GM23248 (cell line): ENCODE measurements around the gene HEY2. TPM values are rescaled to one million over a fixed set of nuclear protein-coding genes. Genes with fewer than 3 reads are reported as not detected.

ENCODE experiments used
- DNase-seq: peaks from one replicate; pipeline ENCODE4 v3.0.0-alpha.2; 2015
- H2AFZ ChIP-seq: fragments of 200-600 bp; sonication (generic); 2 replicates; pipeline ENCODE4 v1.6.1; 2016; ENCODE audit warnings: antibody characterized with exemption
- H3F3A ChIP-seq: fragments of 200-600 bp; sonication (generic); 2 replicates; pipeline ENCODE4 v1.6.1; 2016; ENCODE audit warnings: mild to moderate bottlenecking, antibody characterized with exemption, mixed run types; ENCODE audit not compliant: insufficient read depth
- H3K27ac ChIP-seq: fragments of 200-600 bp; sonication (generic); 2 replicates; pipeline ENCODE4 v1.5.1; 2016; ENCODE audit warnings: mild to moderate bottlenecking
- H3K27me3 ChIP-seq: fragments of 200-600 bp; sonication (generic); replicated peaks from 2 replicates; pipeline ENCODE4 v1.6.1; 2016; ENCODE audit warnings: mild to moderate bottlenecking; ENCODE audit not compliant: insufficient read depth
- H3K36me3 ChIP-seq: fragments of 200-600 bp; sonication (generic); 2 replicates; pipeline ENCODE4 v1.6.1; 2016; ENCODE audit warnings: low read depth, mild to moderate bottlenecking
- H3K4me1 ChIP-seq: fragments of 200-600 bp; sonication (generic); 2 replicates; pipeline ENCODE4 v1.6.1; 2016; ENCODE audit warnings: mild to moderate bottlenecking; ENCODE audit not compliant: insufficient read depth
- H3K4me2 ChIP-seq: fragments of 200-600 bp; sonication (generic); one replicate; pipeline ENCODE4 v1.6.1; 2016; ENCODE audit warnings: mild to moderate bottlenecking; ENCODE audit not compliant: unreplicated experiment
- H3K4me3 ChIP-seq: fragments of 200-600 bp; sonication (generic); 2 replicates; pipeline ENCODE4 v1.5.1; 2016; ENCODE audit warnings: mild to moderate bottlenecking
- H3K79me2 ChIP-seq: fragments of 200-600 bp; sonication (generic); 2 replicates; pipeline ENCODE4 v1.6.1; 2016; ENCODE audit warnings: mild to moderate bottlenecking; ENCODE audit not compliant: insufficient read depth
- H3K9ac ChIP-seq: fragments of 200-600 bp; sonication (generic); 2 replicates; pipeline ENCODE4 v1.6.1; 2016; ENCODE audit warnings: mild to moderate bottlenecking
- H3K9me2 ChIP-seq: fragments of 200-600 bp; sonication (generic); 2 replicates; pipeline ENCODE4 v1.6.1; 2016; ENCODE audit warnings: mixed run types, mild to moderate bottlenecking, moderate library complexity; ENCODE audit not compliant: insufficient read depth
- H3K9me3 ChIP-seq: fragments of 200-600 bp; sonication (generic); one replicate; pipeline ENCODE4 v1.6.1; 2017; ENCODE audit warnings: low read depth
- H4K20me1 ChIP-seq: fragments of 200-600 bp; sonication (generic); 2 replicates; pipeline ENCODE4 v1.6.0; 2016; ENCODE audit not compliant: insufficient read depth
- EZH2 ChIP-seq: fragments of 200-600 bp; sonication (generic); IDR thresholded peaks from 2 replicates; pipeline ENCODE4 v1.6.1; 2018; ENCODE audit warnings: antibody characterized with exemption, mild to moderate bottlenecking; ENCODE audit not compliant: insufficient read depth, poor library complexity, severe bottlenecking
- EZH2phosphoT487 ChIP-seq: fragments of 200-600 bp; sonication (generic); IDR thresholded peaks from 2 replicates; pipeline ENCODE4 v1.6.1; 2018; ENCODE audit warnings: antibody characterized with exemption, moderate library complexity, mild to moderate bottlenecking, low read depth; ENCODE audit not compliant: insufficient read depth
- WGBS, 2 experiments: methylation state at CpG; one replicate each; pipeline ENCODE4 v1.1.6; 2015 to 2017; ENCODE audit warnings: low lambda C conversion rate in 2 of 2, low coverage in 1 of 2; ENCODE audit errors: missing lambda C conversion rate in 2 of 2; 5-methylcytosine and 5-hydroxymethylcytosine counted together
- in situ Hi-C: fragments of 300-500 bp; cut with MboI; formaldehyde crosslinking; loops from 2 replicates; pipeline ENCODE4 v1.15.0; 2020
- polyA plus RNA-seq: library from polyadenylated mRNA; unstranded; fragments of >200 nt; fragmentation: Nextera tagmentation; extraction: Ambion mirVana; gene quantifications from 2 replicates; pipeline ENCODE4 v1.2.1, GENCODE V29; 2016
- total RNA-seq: library from RNA; depleted of rRNA; stranded (reverse); fragments of >200 nt; shearing (Covaris generic); gene quantifications from 2 replicates; pipeline ENCODE4 v1.2.3, GENCODE V29; 2014

HEY2 gene
- total and polyA plus RNA-seq, 2 experiments from 2014 or later, result not detected

DNA sequence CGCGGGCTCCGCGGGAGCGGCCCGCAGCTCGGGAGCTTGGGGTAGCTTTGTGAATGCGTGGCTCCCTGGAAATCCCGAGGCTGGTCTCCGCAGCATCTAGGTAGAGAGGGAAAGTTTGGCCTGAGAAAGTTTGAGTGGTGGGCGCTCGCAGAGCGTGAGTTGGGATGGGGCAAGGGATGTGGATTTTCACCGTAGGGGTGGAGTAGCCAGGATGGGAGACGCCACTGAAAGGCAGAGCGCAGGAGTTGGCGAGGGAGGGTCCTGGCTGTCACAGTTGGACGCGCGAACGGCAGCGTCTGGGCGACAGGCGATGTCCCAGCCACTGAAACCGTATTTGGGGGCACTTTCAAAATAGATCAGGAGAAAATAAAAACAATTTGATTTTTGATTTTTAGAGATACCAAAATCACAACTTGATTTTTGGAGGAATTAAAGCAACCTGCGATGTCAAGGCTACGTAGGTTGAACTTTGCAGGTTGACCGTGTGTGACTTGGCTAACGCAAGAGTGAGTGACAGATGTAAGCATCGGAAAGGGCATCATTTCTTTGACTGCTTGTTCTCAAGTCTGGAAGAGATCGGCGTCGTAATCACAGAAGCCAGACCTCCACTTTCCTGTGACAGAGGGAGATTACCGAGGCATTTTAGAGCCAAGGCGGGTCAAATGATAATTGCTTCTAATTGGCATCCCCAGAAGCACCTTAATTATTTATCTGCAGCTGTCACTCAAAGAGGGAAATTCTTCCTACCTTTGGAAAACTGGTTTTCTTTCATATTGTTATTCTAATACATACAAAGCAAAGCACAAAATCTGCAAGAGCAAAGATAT is 646 bp downstream of the HEY2 start:
- H3K9me2 ChIP-seq, result no peaks in the 10 kb centered on the region
- peak overlapping the region; percentile 76 for H3K4me3 ChIP-seq
- WGBS, 2 experiments, result 12 to 13% methylated on average over 35 of the region's 35 CpGs
- peaks cover 74% of the 10 kb centered on the region for H3K27me3 ChIP-seq
- in situ Hi-C loops, result loop anchor here (25.0 kb wide), 2 partner anchors 588 to 888 kb away; partner anchors contain the start of gene TPD52L1
- peak overlapping the region; percentile 83 for H2AFZ ChIP-seq
- peaks cover 10% of the 10 kb centered on the region for H3K4me1 ChIP-seq
- H3K9ac ChIP-seq, result peak overlapping the region; percentile 54
- no peak for DNase-seq
- H3K79me2 ChIP-seq, result no peaks in the 10 kb centered on the region
- H3F3A ChIP-seq, result no peaks in the 10 kb centered on the region
- peak overlapping the region; percentile 64 for H3K4me2 ChIP-seq
- peak; percentile 74 for TF ChIP-seq EZH2
- no peak for TF ChIP-seq EZH2phosphoT487
- H4K20me1 ChIP-seq, result no peaks in the 10 kb centered on the region
- H3K36me3 ChIP-seq, result no peaks in the 10 kb centered on the region
- no peaks in the 10 kb centered on the region for H3K9me3 ChIP-seq
- no peak overlapping the region for H3K27ac ChIP-seq

DNA sequence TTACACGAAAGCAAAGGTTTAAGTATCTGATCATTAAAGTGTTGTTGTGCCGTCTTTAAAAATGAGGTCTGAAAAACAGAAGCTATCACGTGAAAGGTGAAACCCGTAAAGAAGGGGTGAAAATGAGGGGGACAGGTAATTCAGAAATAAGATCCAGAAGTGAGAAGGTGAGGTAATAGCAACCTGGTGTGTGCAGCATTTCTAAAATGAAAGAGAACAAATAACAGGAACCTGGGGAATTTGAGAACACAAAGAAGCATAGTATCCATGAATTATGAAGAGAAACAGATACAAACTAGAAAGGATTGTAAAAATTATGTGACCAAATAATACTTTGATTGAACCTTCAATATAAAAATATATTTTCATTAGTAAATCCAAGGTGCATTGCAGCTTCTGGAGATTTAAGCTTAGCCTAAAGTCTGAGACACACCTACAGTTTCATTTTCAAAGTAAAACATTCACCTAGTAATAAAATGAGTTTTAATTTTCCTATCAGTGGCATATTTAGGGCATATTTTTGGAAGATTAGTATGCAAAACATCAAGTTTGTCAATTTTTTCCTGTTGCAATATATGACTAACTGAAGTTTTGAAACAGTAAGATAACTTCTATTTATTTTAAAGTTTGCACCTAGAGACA is 1.4 kb downstream of the HEY2 start:
- TF ChIP-seq EZH2 (no peak), EZH2phosphoT487 (no peak)
- Histone ChIP-seq H3K9ac (no peak overlapping the region), H3F3A (no peaks in the 10 kb centered on the region), H2AFZ (no peak overlapping the region), H3K4me1 (peaks cover 10% of the 10 kb centered on the region), H3K9me2 (no peaks in the 10 kb centered on the region), H3K79me2 (no peaks in the 10 kb centered on the region), H3K4me3 (no peak overlapping the region), H3K4me2 (no peak overlapping the region), H4K20me1 (no peaks in the 10 kb centered on the region), H3K9me3 (no peaks in the 10 kb centered on the region), H3K36me3 (no peaks in the 10 kb centered on the region), H3K27me3 (peaks cover 73% of the 10 kb centered on the region), H3K27ac (no peak overlapping the region)
- in situ Hi-C loops, result loop anchor here (25.0 kb wide), 2 partner anchors 589 to 889 kb away; partner anchors contain the start of gene TPD52L1
- no peak for DNase-seq
- 67 to 74% methylated on average over 4 of the region's 4 CpGs for WGBS, 2 experiments

DNA sequence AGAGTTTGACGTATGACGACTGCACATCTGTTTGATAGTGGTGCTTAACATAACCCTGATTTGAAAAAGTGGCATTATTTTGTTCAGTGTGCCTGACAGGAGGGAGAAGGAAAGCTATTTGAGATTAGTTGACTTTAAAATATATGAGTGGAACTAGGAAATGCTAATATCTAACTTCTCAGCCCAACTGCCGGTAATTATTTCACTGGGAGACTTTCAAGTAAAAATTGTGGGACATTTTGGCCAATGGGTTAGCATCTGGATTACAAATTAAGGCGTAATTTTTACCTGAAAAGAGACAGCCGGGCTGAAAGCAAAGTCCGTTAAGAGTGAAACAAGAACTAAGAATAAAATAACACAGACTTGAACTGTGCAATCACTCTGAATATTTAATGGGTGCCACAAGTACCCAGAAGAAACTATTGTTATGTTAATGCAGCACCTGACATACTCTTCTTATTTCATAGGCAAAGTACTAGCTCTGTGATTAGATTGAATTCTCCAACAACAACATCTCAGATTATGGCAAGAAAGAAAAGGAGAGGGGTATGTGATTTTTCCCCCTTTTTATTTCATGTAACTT is 2.0 kb downstream of the HEY2 start:
- Histone ChIP-seq H3K79me2 (no peaks in the 10 kb centered on the region), H3K4me2 (no peak overlapping the region), H3K27ac (no peak overlapping the region), H3K27me3 (peaks cover 69% of the 10 kb centered on the region), H3F3A (no peaks in the 10 kb centered on the region), H3K9ac (no peak overlapping the region), H3K4me3 (no peak overlapping the region), H3K36me3 (no peaks in the 10 kb centered on the region), H3K4me1 (peaks cover 10% of the 10 kb centered on the region), H4K20me1 (no peaks in the 10 kb centered on the region), H3K9me3 (no peaks in the 10 kb centered on the region), H3K9me2 (no peaks in the 10 kb centered on the region), H2AFZ (no peak overlapping the region)
- TF ChIP-seq EZH2phosphoT487 (no peak), EZH2 (no peak)
- in situ Hi-C loops, result loop anchor here (25.0 kb wide), 2 partner anchors 589 to 889 kb away; partner anchors contain the start of gene TPD52L1
- no peak for DNase-seq
- WGBS, 2 experiments, result 80% methylated on average over 6 of the region's 6 CpGs

DNA sequence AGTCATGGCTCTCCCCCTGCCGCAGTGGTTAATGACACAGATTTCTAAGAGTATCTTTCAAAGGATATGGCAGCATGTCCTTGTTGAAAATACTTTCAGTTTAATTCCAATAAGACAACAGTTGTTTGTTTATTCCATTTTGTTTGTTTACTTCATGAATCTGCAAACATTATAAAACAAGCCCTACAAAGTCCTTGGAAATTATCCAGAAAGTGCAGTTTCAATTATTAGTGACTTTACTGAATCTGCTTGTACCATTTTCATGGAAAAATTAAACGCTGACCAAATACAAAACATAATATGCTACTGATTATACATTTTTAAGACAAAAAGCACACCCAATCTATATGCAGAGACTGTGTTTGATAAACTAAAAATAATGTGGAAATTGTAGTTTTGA is 3.3 kb downstream of the HEY2 start:
- no peaks in the 10 kb centered on the region for H3F3A ChIP-seq
- H3K36me3 ChIP-seq, result no peaks in the 10 kb centered on the region
- H2AFZ ChIP-seq, result no peak overlapping the region
- 66 to 77% methylated on average over 2 of the region's 2 CpGs for whole genome bisulfite sequencing, 2 experiments
- H3K27me3 ChIP-seq, result peaks cover 66% of the 10 kb centered on the region
- no peak overlapping the region for H3K4me2 ChIP-seq
- H3K9me3 ChIP-seq, result no peaks in the 10 kb centered on the region
- no peaks in the 10 kb centered on the region for H3K9me2 ChIP-seq
- no peaks in the 10 kb centered on the region for H3K79me2 ChIP-seq
- H3K9ac ChIP-seq, result no peak overlapping the region
- in situ Hi-C loops, result loop anchor here (25.0 kb wide), 2 partner anchors 590 to 890 kb away; partner anchors contain the start of gene TPD52L1
- peaks cover 6% of the 10 kb centered on the region for H3K4me1 ChIP-seq
- TF ChIP-seq EZH2phosphoT487 (no peak), EZH2 (no peak)
- no peak overlapping the region for H3K4me3 ChIP-seq
- DNase-seq, result no peak
- H3K27ac ChIP-seq, result no peak overlapping the region
- H4K20me1 ChIP-seq, result no peaks in the 10 kb centered on the region
